Tibial nerve (tissue), 3 donors: Measurements from ENCODE around the gene CCIN.

Experiments used
- POLR2A ChIP-seq, 2 donors: fragments of 450-650 bp; IDR thresholded peaks; one replicate each; pipeline ENCODE4 v1.6.1; 2017; ENCODE audit warnings: antibody characterized with exemption in 2 of 2, mild to moderate bottlenecking in 2 of 2, moderate library complexity in 2 of 2
- TF ChIP-seq, protein P1 (sequence below), 5 experiments: fragments of 200-600 bp in 3 of 5; fragments of 450-650 bp in 2 of 5; sonication (generic) in 3 of 5; IDR thresholded peaks; one replicate each; pipeline ENCODE4 v1.5.1; 2016 to 2019; ENCODE audit warnings: antibody characterized with exemption in 5 of 5, mild to moderate bottlenecking in 3 of 5, moderate library complexity in 2 of 5

GRCh38 chr9:36151316-36152210 is 17.6 kb upstream of the CCIN start:
- TF ChIP-seq, protein P1, sequence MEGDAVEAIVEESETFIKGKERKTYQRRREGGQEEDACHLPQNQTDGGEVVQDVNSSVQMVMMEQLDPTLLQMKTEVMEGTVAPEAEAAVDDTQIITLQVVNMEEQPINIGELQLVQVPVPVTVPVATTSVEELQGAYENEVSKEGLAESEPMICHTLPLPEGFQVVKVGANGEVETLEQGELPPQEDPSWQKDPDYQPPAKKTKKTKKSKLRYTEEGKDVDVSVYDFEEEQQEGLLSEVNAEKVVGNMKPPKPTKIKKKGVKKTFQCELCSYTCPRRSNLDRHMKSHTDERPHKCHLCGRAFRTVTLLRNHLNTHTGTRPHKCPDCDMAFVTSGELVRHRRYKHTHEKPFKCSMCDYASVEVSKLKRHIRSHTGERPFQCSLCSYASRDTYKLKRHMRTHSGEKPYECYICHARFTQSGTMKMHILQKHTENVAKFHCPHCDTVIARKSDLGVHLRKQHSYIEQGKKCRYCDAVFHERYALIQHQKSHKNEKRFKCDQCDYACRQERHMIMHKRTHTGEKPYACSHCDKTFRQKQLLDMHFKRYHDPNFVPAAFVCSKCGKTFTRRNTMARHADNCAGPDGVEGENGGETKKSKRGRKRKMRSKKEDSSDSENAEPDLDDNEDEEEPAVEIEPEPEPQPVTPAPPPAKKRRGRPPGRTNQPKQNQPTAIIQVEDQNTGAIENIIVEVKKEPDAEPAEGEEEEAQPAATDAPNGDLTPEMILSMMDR (IDR thresholded peaks at IDR 0.05), result no peak
- no peak for TF ChIP-seq POLR2A (IDR thresholded peaks at IDR 0.05)
